Measurements from ENCODE around the gene MS4A10. TPM values are rescaled to one million over a fixed set of nuclear protein-coding genes. Genes with fewer than 3 reads are reported as not detected.

Gene MS4A10
- total and polyA plus RNA-seq, 2 experiments from 2014 or later: not detected

GRCh38 chr11:60761436-60762190 lies 23.5 kb upstream of the MS4A10 start (continued):
- TF ChIP-seq ZNF462 (CRISPR knock-in tag; IDR thresholded peaks at IDR 0.05): no peak

GRCh38 chr11:60762851-60763691 lies 22.1 kb upstream of the MS4A10 start:
- peak; percentile 60 for ATAC-seq
- no peaks in the 10 kb centered on the region; the same call in 2 of the 3 replicates for H3K36me3 Mint-ChIP-seq (ENCODE audit: low read depth)
- no peak overlapping the region for H3K27ac Mint-ChIP-seq

More at GRCh38 chr11:60762851-60763691, 22.1 kb upstream of the MS4A10 start:
- Histone ChIP-seq H3K36me3 (ENCODE audit: insufficient read depth) (no peaks in the 10 kb centered on the region), H3K4me2 (no peak overlapping the region), H3K4me1 (ENCODE audit: insufficient read depth) (no peaks in the 10 kb centered on the region), H3F3A (replicated peaks; ENCODE audit: low read depth) (no peaks in the 10 kb centered on the region), H3K27ac (ENCODE audit: low read depth) (no peak overlapping the region), H3K9me2 (ENCODE audit: insufficient read depth) (no peaks in the 10 kb centered on the region), H4K20me1 (replicated peaks; ENCODE audit: insufficient read depth) (no peaks in the 10 kb centered on the region), H3K4me3 (no peak overlapping the region), H3K27me3 (ENCODE audit: insufficient read depth) (peaks cover 12% of the 10 kb centered on the region; the same call in 1 of the 2 replicates), H2AFZ (no peak overlapping the region), H3K79me2 (replicated peaks; ENCODE audit: insufficient read depth) (no peaks in the 10 kb centered on the region)
- peak; percentile 84 for DNase-seq (ENCODE audit: low spot score)
- Mint-ChIP-seq H3K27me3 (ENCODE audit: insufficient read depth, low read depth, poor library complexity) (peaks cover 5% of the 10 kb centered on the region), H3K4me1 (peaks cover 6% of the 10 kb centered on the region; the same call in 2 of the 3 replicates), H3K9me3 (peaks cover 7% of the 10 kb centered on the region; the same call in 2 of the 3 replicates), H3K4me3 (no peak overlapping the region)
- TF ChIP-seq CTCF (conservative IDR thresholded peaks at IDR 0.05; ENCODE audit: low read depth in 2 of 2) (peak; percentile 42 to 58), ETS1 (IDR thresholded peaks at IDR 0.05) (no peak)

Measured in GM23338 (cell line).